ENCODE results near the gene ZNF160.
A peak's percentile ranks its signal among the peaks of the same experiment; 100 is the strongest.
"Not testable (repeated sequence)": the region's sequence is repeated elsewhere in the genome, so short reads cannot be mapped to it uniquely, and the experiment has no call there.

Gene ZNF160

DNA sequence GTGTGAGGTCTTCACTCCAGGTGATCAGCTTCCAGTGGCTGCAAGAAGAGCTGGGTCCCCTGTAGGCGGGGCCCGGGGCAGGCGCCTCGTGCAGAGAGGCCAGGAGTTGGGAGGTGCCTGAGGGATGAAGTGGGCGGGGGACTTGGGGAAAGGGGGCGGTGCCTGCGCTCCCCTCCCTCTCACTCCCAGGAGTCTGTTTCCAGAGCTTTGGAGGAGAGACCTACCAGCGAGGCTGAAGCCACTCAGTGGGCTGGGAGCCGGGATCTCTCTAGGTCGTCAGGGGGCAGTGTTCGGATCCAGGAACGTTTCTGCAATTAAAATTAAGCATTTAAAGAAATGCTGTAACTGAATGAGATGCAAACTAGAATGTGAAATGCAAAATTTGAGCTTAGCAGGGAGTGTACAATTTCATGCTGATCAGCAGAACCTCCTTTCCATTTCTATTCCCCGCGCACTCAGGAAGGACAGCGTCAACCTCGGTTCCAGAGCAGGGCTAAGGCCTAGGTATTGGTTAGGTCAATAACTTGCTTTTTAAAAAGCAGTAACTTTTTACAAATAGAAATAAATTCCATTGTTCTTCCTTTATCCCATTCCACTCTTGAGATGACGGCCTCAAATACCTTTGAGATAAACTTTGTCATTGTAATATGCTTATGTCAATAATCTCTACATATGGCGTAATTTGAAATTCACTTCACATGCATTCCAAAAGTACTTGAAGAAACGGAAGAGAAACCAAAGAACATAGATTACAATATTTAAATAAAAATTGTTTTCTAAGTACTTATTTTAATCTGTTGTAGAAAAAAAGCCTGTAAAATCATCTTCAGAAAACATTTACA is 11.6 kb downstream of the ZNF160 start:
- DNase-seq = no peak

- DNase-seq = no peak
These were observed 15.1 kb downstream of the ZNF160 start for GRCh38 chr19:53088091-53088490.

DNA sequence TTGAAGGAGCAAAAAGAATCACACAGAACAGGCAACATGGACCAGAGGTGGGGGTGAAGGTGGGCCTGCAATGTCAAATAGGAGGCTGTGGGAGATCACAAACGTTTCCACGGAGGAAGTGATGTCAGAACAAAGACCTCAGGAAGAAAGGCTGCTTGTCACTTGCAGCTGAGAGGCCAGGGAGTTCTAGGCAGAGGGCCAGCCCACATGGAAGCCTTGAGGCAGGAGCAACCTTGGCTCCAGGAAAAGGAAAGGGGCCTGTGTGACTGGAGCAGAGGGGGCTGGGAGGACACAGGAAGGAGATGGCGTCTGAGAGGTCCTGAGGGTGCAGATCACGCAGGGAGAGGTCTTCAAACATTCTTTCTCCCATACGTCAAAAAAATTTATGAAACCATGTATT is 16.3 kb downstream of the ZNF160 start:
- DNase-seq = no peak

DNA sequence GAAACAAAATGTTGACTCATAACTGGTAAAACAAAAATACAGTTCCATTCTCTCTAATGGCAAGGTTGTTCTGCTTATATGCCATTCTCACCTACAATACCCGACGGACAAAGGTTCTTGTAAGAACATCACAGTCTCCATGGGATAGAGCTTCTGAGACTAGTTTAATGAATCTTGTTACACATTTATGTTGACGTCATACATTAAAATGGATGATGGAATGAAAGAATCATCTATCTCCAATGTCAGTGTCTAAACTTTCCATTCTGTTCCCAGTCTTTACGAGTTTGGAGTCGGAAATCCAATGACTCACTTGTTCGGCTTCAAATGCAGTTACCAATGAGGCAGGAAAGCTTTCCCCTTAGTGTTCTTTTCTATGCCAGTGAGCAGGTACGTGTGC is 17.7 kb downstream of the ZNF160 start:
- no peak for DNase-seq

- DNase-seq = no peak
These were observed 20.3 kb downstream of the ZNF160 start for GRCh38 chr19:53082929-53083328.

DNA sequence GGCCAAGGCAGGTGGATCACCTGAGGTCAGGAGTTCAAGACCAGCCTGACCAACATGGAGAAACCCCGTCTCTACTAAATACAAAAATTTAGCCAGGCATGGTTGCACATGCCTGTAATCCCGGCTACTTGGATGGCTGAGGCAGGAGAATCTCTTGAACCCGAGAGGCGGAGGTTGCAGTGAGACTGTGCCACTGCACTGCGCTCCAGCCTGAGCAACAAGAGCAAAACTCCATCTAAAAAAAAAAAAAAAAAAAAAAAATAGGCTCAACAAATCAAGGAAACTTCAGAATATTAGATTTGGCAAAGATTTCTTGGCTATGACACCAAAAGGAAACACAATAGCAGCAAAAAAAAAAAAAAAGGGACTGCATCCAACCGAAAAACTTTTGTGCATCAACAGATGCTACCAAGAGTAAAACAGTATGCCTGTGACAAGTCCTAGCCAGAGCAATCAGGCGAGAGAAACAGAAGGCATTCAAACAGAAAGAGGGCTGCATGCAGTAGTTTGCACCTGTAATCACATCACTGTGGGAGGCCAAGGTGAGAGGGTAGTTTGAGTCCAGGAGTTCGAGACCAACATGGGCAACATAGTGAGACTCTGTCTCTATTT is 23.8 kb downstream of the ZNF160 start:
- no peak for DNase-seq

GRCh38 chr19:53078668-53079067 is 24.6 kb downstream of the ZNF160 start:
- DNase-seq = no peak

GRCh38 chr19:53076984-53077383 is 26.2 kb downstream of the ZNF160 start:
- peak; percentile 13 for DNase-seq

GRCh38 chr19:53068834-53069233 is 34.4 kb downstream of the ZNF160 start:
- DNase-seq = no peak

GRCh38 chr19:53068199-53068598 is 35.0 kb downstream of the ZNF160 start:
- DNase-seq = no peak

GRCh38 chr19:53057904-53058580 is 45.2 kb downstream of the ZNF160 start:
- no peak for DNase-seq

- DNase-seq = no peak
These were observed 48.1 kb downstream of the ZNF160 start for GRCh38 chr19:53055117-53055516.

GRCh38 chr19:53047379-53047778 is 55.8 kb downstream of the ZNF160 start:
- no peak for DNase-seq

GRCh38 chr19:53045536-53045935 is 57.7 kb downstream of the ZNF160 start:
- DNase-seq = no peak

- DNase-seq = no peak
These were observed 61.9 kb downstream of the ZNF160 start for GRCh38 chr19:53041366-53041765.

DNA sequence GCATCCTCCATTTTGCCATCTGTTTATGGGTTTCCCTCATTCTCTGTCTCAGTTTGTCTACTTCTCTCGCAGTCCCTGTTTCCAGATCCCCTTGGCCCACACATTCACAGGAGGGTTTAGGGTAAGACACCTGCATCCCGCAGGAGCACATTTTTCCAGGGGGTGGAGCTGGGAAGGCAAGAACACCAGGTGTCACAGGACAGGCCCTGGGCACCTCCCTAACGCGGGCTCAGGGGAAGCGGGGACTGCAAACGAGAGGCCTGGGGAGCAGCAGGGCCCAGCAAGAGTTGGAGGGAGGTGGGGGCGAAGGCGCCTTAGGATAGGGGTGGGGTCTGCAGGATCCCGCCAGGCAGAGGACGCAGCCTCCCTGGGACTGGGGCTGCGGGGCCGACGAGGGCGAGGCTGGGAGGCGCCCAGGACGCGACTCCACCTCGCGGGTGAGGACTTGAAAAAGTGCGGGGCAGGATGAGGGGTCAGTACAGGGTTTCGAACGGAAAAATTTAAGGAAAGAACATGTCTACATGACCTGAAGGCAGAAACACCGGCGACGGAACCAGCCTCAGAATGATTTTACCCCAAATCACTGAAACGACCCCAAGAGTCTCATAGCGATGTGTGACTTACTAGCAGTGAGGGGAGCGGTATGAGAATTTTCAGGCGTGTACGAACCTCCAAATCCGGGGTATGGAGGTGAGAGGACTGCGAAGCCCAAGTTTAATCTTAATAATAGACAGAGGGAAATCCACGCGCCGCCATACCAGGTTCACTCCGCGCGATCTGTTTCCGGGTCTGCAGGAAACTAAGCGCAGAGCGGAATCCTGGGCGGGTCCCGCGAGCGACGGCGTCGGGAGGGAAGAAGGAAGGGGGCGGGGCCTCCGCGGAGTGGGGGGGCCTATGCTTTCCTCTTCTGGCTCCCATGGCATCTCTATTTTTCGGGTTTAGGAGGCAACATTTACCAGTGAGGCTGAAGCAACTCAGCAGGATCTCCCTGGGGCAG is 65.8 kb downstream of the ZNF160 start:
- DNase-seq = no peak

DNA sequence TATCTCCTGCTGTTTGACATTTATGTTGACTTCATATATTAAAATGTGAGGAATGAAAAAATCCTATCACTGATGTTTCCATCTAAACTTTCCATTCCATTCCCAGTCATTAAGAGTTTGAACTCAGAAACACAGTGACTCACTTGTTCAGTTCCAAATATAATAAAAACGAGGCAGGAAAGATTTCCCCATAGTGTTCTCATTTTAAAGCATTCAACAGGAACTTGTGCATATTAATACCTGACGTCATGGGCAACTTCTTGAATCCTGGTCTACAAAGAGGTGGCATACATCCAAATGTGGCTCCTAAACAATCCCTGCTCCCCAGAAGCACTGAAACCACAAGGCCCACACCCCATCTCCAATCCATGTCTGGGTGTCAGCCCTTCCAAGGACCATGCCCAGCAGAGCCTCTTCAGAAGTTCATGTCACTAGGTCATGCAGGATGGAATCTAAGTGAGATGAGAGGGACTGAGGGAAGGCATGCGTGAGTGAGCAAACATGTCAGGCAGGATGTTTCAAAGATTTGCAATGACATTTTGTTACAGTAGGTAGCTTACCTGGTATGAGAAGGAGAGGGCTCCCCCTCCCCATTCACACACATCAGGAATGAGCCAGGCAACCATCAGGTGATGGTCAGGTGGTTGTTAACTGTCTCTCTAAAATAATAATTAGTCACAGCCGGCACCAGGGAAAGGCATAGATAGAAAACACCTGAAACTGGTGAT is 68.1 kb downstream of the ZNF160 start:
- DNase-seq = no peak

DNA sequence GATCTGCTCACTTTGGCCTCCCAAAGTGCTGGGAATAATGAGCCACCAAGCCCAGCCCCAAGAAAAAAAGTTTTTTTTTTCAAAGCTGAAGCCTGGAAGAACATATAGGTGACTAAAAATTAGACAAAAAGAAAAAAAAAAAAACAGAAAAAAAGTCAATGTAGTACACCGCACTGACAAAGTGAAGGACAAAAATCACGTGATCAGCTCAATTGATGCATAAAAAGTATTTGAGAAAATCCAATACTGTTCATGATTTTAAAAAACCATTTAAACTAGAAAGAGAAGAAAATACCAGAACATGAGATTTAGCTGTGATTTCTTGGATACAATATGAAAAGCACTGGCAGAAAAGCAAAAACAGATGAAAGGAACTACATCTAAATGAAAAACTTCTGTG is 69.2 kb downstream of the ZNF160 start:
- no peak for DNase-seq

DNA sequence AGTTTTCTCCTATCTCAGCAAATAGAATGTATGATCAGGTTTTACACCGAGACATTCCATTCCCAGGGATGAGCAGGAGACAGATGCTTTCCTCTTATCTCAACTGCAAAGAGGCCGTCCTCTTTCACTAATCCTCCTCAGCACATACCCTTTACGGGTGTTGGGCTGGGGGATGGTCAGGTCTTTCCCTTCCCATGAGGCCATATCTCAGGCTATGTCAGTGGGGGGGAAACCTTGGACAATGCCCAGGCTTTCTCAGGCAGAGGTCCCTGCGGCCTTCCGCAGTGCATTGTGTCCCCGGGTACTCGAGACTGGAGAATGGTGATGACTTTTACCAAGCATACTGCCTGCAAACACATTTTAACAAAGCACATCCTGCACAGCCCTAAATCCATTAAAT is 74.9 kb downstream of the ZNF160 start:
- not testable (repeated sequence) for DNase-seq

- no peak for DNase-seq
These were observed 83.5 kb downstream of the ZNF160 start for GRCh38 chr19:53019684-53020083.
